Stomach (tissue), 9 donors: ENCODE data around the gene DENND4B. TPM values are rescaled to one million over a fixed set of nuclear protein-coding genes. Genes with fewer than 3 reads are reported as not detected.
A peak's percentile ranks its signal among the peaks of the same experiment; 100 is the strongest.

ENCODE experiments used
- DNase-seq, 2 donors: peaks; one replicate each; pipeline versions ENCODE4 v3.0.0 to v3.0.0-alpha.2; 2013 to 2019
- H3K27ac ChIP-seq, 5 donors: fragments of 200-600 bp in 4 of 5; sonication (generic) in 4 of 5; one replicate each; pipeline ENCODE4 v1.5.1; 2013 to 2019; ENCODE audit warnings: mild to moderate bottlenecking in 1 of 5, moderate library complexity in 1 of 5
- H3K27me3 ChIP-seq, 3 donors: fragments of 200-600 bp; sonication (generic); one replicate each; pipeline ENCODE4 v1.5.1; 2017 to 2019; ENCODE audit warnings: mixed run types in 1 of 3
- H3K36me3 ChIP-seq, 4 donors: fragments of 200-600 bp; sonication (generic); 1 replicate in 3 of 4; 2 replicates in 1 of 4; pipeline ENCODE4 v1.5.1; 2016 to 2019
- H3K4me1 ChIP-seq, 4 donors: fragments of 200-600 bp; sonication (generic); one replicate each; pipeline ENCODE4 v1.5.1; 2016 to 2019
- H3K4me3 ChIP-seq, 4 donors: fragments of 200-600 bp; sonication (generic) in 3 of 4; one replicate each; pipeline ENCODE4 v1.5.1; 2016 to 2019; ENCODE audit warnings: mild to moderate bottlenecking in 1 of 4
- H3K9me3 ChIP-seq, 4 donors: fragments of 200-600 bp; sonication (generic); one replicate each; pipeline ENCODE4 v1.5.1; 2016 to 2019
- EP300 ChIP-seq: sonication (generic); formaldehyde crosslinking; IDR thresholded peaks from one replicate; pipeline ENCODE4 v1.6.1; 2017; ENCODE audit warnings: antibody characterized with exemption
- POLR2A ChIP-seq, 4 donors: fragments of 450-650 bp; IDR thresholded peaks; one replicate each; pipeline ENCODE4 v1.6.1; 2016; ENCODE audit warnings: antibody characterized with exemption in 4 of 4, control low read depth in 2 of 4, mild to moderate bottlenecking in 1 of 4, moderate library complexity in 1 of 4
- POLR2AphosphoS5 ChIP-seq, 3 donors: sonication (generic); formaldehyde crosslinking; IDR thresholded peaks; one replicate each; pipeline ENCODE4 v1.6.1; 2016; ENCODE audit warnings: antibody characterized with exemption in 3 of 3
- WGBS, 5 donors: extraction: QIAGEN DNeasy Blood & Tissue Kit in 3 of 5; methylation state at CpG; one replicate each; pipeline versions ENCODE4 v1.1.5 to v1.1.7; 2013 to 2018; 5-methylcytosine and 5-hydroxymethylcytosine counted together
- intact Hi-C: fragments of 100-400 bp; cut with DNase I; formaldehyde crosslinking; loops from one replicate; pipeline ENCODE4 v1.15.1; 2023; ENCODE audit warnings: low total_unique reads
- polyA plus RNA-seq, 3 donors: library from polyadenylated mRNA; stranded (reverse); fragments of 200-250 nt; gene quantifications; one replicate each; pipeline ENCODE4 v1.2.3, GENCODE V29; 2013
- total RNA-seq, 5 donors: library from RNA; depleted of rRNA; stranded (reverse); fragments of >200 nt; gene quantifications; one replicate each; pipeline versions ENCODE4 v1.1.0 to v1.2.3, GENCODE V29; 2014 to 2016
- TF ChIP-seq, protein P1 (sequence below), 7 experiments: fragments of 450-650 bp in 4 of 7; fragments of 200-600 bp in 3 of 7; sonication (generic) in 3 of 7; IDR thresholded peaks; one replicate each; pipeline ENCODE4 v1.5.1; 2016 to 2019; ENCODE audit warnings: antibody characterized with exemption in 7 of 7, control low read depth in 2 of 7, mild to moderate bottlenecking in 1 of 7
- donor health status: healthy with polysubstance abuse.
- donor health status: Bipolar disorder and iron deficiency.
- donor health status: healthy.

The DENND4B gene
- total and polyA plus RNA-seq, 8 donors: 11.8 to 73.0 (median 25.9) TPM

DNA sequence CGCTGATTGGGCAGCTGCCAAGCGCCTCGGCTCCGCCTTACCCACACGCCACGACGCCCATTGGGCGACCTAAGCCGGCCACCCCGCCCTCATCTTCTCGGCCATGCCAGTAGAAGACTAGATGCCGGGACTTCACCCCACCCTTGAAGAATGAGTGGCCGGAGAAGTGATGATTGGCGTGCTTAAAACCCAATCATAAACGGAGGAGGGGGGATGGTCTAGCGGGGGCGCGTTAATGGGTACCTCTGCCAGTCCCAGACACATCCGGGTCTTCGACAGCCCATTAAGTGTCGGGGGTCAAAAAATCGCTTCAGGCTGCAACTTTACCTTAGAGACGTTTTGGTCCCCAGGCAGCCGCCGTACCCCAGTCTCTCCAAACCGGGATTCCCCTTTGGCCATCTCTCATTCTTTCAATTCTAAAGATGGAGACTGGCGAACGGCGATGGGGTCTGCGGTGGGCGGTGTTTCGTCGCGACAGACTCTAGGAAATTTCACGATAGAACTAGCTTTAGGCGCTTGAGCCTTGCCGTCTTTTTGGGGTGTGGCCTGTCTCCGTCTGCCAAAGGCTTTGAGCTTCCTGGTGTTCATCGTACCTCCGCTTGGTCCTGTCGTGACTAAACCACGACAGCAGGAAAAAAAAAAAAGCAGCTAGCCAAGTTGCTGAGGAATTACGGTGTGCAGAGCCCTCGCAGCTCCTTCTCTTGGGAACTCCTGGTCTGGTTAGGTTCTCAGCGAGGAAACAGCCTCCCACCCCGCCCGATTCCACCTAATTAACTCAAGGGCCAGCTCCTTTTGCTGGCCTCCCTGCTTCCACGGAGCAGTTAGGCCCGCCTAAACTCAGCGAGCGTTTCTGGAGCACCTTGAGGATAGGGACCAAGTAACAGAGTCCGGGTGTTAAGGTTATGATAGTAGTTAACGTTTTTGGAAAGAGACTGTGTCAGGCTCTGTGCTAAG is 23.3 kb downstream of the DENND4B start, which contains the start of gene GATAD2B:
TSS of gene GATAD2B (minus strand) at position 1 of the 954 bp plus-strand sequence. CDS start 94,625 bp downstream, outside the sequence.
- H3K4me3 ChIP-seq: peak within 1 kb of the TSS; percentile 89 to 93 (median 90)
- peak; percentile 7 to 63 (median 45) for TF ChIP-seq POLR2AphosphoS5 (IDR thresholded peaks at IDR 0.05)
- TF ChIP-seq, protein P1, sequence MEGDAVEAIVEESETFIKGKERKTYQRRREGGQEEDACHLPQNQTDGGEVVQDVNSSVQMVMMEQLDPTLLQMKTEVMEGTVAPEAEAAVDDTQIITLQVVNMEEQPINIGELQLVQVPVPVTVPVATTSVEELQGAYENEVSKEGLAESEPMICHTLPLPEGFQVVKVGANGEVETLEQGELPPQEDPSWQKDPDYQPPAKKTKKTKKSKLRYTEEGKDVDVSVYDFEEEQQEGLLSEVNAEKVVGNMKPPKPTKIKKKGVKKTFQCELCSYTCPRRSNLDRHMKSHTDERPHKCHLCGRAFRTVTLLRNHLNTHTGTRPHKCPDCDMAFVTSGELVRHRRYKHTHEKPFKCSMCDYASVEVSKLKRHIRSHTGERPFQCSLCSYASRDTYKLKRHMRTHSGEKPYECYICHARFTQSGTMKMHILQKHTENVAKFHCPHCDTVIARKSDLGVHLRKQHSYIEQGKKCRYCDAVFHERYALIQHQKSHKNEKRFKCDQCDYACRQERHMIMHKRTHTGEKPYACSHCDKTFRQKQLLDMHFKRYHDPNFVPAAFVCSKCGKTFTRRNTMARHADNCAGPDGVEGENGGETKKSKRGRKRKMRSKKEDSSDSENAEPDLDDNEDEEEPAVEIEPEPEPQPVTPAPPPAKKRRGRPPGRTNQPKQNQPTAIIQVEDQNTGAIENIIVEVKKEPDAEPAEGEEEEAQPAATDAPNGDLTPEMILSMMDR (IDR thresholded peaks at IDR 0.05): no peak
- peak within 1 kb of the TSS; percentile 85 to 93 (median 92) for H3K27ac ChIP-seq
- intact Hi-C loops: no loop called here
- H3K4me1 ChIP-seq: peaks cover 31 to 48% (median 45%) of the 10 kb centered on the region in 4 donors
- peaks cover 0 to 6% (median 0%) of the 10 kb centered on the region in 4 donors for H3K36me3 ChIP-seq
- 0 to 1% (median 1%) methylated on average over 52 to 53 of the region's 53 CpGs for WGBS, 5 donors
- no peaks in the 10 kb centered on the region for H3K9me3 ChIP-seq
- no peaks in the 10 kb centered on the region for H3K27me3 ChIP-seq
- peak; percentile 100 for DNase-seq

DNA sequence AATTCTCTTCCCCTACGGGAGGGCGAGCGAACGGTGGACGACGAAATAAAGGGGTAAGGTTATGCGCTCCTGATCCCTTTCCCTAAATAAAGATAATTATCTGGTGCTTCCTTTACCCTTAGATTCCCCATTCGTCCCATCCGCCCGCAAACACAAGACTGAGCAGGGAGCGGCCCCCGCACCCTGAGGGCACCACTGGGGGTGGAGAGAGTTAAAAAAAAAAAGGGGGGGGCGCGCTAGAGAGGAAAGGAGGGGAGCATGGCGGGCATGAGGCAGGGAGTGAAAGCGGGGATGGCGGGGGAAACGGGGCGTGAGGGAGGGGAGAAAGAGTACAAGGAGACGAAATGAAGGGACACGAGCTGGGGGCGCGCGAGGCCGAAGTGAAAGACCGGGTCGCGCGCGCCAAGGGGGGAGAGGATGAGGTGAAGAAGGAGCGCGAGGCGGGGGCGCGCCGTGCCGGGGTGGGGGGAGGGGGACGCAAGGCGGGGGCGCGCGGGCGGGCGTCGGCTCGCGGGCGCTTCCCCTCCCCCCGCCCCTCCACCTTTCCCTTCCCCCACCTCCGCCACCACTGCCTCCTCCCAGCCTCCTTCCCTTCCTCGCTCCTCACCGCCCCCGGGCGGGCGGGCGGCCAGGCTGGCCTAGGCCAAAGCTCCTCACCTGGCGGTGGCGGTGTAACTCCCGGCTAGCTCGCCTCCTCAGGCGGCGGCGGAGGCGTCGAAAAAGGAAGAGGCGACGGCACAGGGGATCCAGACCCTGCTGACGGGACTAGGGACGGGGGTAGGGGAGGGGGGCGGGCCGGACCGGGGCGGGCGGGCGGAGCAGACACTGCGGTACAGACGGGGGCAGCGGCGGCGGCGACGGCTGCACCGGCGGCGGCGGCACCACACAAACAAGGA is 24.2 kb downstream of the DENND4B start:
- intact Hi-C loops: no loop called here
- no peaks in the 10 kb centered on the region for H3K27me3 ChIP-seq
- peaks cover 0 to 6% (median 3%) of the 10 kb centered on the region in 4 donors for H3K36me3 ChIP-seq
- peak overlapping the region; percentile 89 to 93 (median 90) for H3K4me3 ChIP-seq
- H3K27ac ChIP-seq: peak overlapping the region; percentile 85 to 93 (median 92)
- TF ChIP-seq POLR2AphosphoS5 (IDR thresholded peaks at IDR 0.05): peak in 1 of 3 donors; percentile 63
- no peak for TF ChIP-seq POLR2A (IDR thresholded peaks at IDR 0.05)
- TF ChIP-seq, protein P1 (IDR thresholded peaks at IDR 0.05): peak in 1 of 7 experiments; percentile 14
- no peak for TF ChIP-seq EP300
- DNase-seq: peak in 1 of 2 donors; percentile 32
- 0 to 1% (median 1%) methylated on average over 35 to 82 of the region's 86 CpGs for WGBS, 5 donors
- H3K4me1 ChIP-seq: peaks cover 31 to 56% (median 49%) of the 10 kb centered on the region in 4 donors
- no peaks in the 10 kb centered on the region for H3K9me3 ChIP-seq

DNA sequence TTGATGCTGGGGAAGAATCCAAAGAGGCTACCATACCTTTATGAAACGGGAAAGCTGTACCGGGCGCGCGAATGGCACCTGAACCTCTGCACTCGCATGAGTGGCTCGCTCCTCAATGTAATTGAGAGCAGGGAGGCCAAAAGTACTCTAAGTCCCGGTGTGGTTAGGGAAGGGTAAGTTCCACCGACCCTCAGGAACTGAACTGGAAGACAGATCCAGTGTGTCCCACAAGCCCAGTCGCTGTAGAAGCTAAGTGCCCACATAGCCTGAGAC is 24.8 kb downstream of the DENND4B start:
- Histone ChIP-seq H3K36me3 (peaks cover 0 to 6% (median 3%) of the 10 kb centered on the region in 4 donors), H3K4me1 (peaks cover 31 to 62% (median 51%) of the 10 kb centered on the region in 4 donors), H3K4me3 (peak overlapping the region; percentile 89 to 93 (median 90)), H3K27ac (peak overlapping the region; percentile 53 to 93 (median 92)), H3K9me3 (no peaks in the 10 kb centered on the region), H3K27me3 (no peaks in the 10 kb centered on the region)
- TF ChIP-seq EP300: no peak
- no peak for TF ChIP-seq POLR2AphosphoS5 (IDR thresholded peaks at IDR 0.05)
- no peak for TF ChIP-seq POLR2A (IDR thresholded peaks at IDR 0.05)
- TF ChIP-seq, protein P1 (IDR thresholded peaks at IDR 0.05): no peak
- intact Hi-C loops: no loop called here
- peak in 1 of 2 donors; percentile 37 for DNase-seq
- WGBS, 5 donors: 1 to 4% (median 3%) methylated on average over 10 of the region's 10 CpGs
